ENCODE data around the gene TEX52. TPM values are rescaled to one million over a fixed set of nuclear protein-coding genes. Genes with fewer than 3 reads are reported as not detected.
A peak's percentile ranks its signal among the peaks of the same experiment; 100 is the strongest.
"Not testable (repeated sequence)": the region's sequence is repeated elsewhere in the genome, so short reads cannot be mapped to it uniquely, and the experiment has no call there.

The TEX52 gene
- total RNA-seq, 1 donor from 2014 or later = not detected

DNA sequence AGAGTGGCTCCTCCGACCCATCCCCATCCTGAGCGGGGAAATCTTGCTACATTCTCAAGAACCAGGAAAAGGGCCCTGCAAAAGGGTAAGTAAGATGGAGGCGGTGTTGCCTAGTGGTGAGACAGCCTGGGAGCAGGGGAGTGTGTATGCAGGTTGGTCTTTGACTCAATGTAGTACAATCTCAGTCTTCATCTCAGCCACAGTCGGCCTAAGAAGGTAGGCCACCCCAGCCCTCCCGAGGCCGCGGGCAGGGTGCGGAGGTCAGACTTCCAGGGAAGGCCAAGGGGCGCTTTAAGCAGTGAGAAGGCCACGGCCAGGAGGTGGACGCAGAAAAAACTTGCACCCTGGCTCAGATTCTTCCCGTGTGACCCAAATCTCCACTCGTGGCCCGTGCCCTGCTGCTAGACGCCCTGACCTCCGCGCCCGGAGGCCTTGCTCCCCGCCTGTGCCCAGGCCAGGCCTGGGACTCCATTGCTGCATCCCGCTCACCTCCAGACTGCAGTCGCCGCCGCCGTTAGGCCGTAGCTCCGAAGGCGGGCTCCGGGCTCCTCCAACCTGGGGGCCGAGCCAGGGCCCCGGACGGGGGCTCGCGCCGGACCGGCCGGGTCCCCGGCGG is 19.7 kb upstream of the TEX52 start:
- ATAC-seq (ENCODE audit: poor library complexity) = no peak
- intact Hi-C loops (cut with DNase I) = no loop called here
- peak; percentile 47 for DNase-seq

DNA sequence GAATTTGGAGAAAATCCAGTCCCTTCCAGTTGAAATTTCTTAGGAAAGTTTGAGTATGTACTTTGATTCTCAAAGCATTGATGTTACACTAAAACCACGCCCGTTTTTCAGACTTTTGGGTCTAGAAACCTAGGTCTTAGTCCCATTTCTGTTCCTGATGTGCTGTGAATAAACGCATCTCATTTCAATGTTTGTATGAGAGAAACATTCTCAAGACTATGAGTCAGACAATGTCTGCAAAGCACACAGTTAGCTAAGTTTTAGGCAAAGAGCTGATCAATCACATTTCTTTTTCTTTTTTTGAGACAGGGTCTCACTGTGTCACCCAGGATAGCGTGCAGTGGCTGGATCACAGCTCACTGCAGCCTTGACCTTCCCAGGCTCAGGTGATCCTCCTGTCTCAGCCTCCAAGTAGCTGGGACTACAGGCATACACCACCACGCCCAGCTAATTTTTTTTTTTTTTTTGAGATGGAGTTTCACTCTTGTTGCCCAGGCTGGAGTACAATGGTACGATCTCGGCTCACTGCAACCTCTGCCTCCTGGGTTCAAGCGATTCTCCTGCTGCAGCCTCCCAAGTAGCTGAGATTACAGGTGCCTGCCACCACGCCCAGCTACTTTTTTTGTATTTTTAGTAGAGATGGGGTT is 12.3 kb upstream of the TEX52 start:
- peak; percentile 8 for DNase-seq
- ATAC-seq (ENCODE audit: poor library complexity); intact Hi-C loops (cut with DNase I): not testable (repeated sequence)

DNA sequence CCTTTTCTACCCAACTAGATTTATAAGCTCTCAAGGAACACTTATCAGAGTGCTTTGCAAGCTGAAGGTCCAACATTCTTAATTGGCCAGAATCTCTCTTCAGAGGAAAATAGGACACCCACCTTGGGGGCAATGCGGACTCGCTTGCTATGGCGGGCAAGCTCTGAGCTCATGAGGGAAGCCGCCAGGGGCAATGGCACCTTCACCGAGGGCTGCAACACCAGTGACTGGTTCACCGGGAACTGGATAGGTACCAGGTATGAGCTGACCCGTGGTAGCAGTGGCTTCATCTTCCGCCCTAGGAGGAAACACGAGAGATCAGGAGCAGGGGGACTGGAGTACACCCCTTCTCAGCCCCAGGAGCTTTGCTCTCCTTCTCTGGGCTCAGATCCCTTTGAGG is 7.4 kb upstream of the TEX52 start:
- no peak for DNase-seq
- ATAC-seq (ENCODE audit: poor library complexity) = no peak
- intact Hi-C loops (cut with DNase I) = no loop called here

DNA sequence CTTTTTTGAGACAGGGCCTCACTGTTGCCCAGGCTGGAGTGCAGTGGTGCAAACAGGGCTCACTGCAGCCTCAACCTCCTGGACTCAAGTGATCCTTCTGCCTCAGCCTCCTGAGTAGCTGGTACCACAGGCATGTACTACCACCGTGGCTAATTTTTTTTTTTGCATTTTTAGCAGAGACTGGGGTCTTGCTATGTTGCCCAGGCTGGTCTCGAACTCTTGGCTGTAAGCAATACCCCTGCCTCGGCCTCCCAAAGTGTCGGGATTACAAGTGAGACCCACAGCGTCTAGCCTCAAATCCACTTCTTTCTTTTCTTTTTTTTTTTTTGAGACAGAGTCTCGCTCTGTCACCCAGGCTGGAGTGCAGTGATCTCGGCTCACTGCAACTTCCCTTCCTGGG is 6.6 kb upstream of the TEX52 start:
- DNase-seq; ATAC-seq (ENCODE audit: poor library complexity); intact Hi-C loops (cut with DNase I): not testable (repeated sequence)

DNA sequence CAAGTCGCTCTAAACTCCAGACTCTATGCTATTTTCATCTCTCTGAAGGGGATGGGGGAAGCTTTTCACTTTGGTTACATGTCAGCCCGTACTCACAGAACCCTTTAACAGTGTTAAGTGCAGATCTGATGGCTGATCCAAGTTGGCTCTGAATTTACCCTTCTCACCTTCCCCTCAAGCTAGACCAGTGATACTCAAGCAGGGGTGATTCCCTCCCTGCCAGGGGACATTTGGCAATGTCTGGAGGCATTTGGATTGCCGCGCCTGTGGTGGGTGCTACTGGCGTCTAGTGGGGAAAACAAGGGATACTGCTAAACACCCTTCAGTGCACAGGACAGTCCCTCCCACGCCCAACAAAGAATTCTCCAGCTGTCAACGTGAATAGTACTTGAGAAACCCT is 6.0 kb upstream of the TEX52 start:
- intact Hi-C loops (cut with DNase I) = no loop called here
- ATAC-seq (ENCODE audit: poor library complexity) (no peak), DNase-seq (no peak)

DNA sequence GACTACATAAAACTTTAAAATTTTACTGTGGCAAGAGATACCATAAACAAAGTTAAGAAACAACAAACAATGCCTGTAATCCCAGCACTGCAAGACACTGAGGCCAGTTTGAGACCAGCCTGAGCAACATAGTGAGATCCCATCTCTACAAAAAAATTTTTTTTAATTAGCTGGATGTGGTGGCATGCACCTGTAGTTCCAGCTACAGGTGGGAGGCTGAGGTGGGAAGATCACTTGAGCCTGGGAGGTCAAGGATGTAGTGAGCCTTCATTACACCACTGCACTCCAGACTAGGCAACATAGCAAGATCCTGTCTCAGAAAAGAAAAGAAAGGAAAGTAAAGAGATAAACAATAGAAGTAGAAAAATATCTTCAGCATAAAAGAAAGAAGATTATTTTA is 3.3 kb upstream of the TEX52 start:
- ATAC-seq (ENCODE audit: poor library complexity) (no peak), DNase-seq (no peak)
- intact Hi-C loops (cut with DNase I) = no loop called here

DNA sequence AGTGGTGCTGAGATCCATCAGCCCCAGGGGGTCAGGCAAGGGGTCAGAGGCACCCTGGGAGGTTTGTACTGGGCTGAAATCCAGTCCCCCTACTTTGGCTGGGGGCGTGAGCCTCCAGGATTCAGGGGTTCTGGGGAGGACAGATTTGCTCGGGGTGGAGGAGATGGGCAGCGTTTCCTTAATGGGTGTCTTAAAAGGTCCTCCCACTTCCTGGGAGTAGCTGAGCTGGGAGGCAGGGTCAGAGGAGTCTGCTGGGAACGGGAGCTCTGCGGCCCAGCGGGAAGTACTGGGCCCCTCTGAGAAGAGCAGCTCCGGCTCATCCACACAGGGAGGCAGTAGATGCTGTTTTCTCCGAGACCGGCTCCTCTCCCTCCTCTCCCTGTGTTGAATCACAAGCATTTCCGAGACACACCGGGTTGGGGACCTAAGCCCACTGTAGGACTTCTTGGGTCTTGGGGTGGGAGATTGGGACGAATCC is 2.1 kb upstream of the TEX52 start:
- ATAC-seq (ENCODE audit: poor library complexity) (no peak), DNase-seq (no peak)
- intact Hi-C loops (cut with DNase I) = loop anchor here (5.0 kb wide), 1 partner anchor 78 kb away; no protein-coding TSS in a partner anchor

DNA sequence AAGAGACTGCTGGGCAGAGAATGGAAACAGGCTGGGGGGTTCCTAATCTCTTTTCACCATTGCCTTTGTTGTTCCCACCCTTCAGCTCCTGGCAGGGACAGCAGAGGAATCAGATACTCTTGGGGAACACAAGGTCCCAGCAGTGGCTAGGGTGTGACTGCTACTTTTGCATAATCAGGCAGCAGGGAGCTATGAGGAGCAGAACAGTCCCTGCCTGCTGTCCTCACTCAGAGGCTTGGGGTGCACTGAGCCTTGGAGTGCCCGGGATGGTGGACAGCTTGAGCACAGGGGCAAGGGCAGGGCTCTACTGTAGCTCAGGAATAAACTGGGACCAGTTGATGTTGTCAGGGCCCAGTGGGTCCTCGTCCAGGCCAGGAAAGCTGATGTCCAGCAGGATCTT is 1.5 kb upstream of the TEX52 start:
- DNase-seq = no peak
- intact Hi-C loops (cut with DNase I) = loop anchor here (5.0 kb wide), 1 partner anchor 79 kb away; no protein-coding TSS in a partner anchor
- ATAC-seq (ENCODE audit: poor library complexity) = no peak

DNA sequence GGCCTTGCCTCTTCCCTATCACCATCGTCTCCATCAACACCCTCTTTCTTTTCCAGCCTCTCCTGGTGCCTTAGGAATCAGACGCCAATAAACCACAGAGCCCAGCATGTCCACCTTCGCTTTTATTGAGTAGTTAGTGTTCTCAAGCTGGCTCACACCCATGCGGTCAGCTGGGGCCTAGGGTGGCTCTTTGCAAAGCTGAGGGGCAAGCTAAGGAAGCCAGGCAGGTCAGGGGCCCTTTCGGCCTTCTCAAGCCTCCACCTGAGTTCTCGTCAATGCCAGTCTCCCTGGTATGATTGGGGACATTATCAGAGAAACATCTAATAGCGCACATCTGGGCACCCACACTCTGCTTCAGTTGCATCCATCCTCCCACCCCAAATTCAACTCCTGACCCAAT is 737 bp upstream of the TEX52 start:
- DNase-seq (no peak), ATAC-seq (ENCODE audit: poor library complexity) (no peak)
- intact Hi-C loops (cut with DNase I) = loop anchor here (5.0 kb wide), 1 partner anchor 80 kb away; no protein-coding TSS in a partner anchor

DNA sequence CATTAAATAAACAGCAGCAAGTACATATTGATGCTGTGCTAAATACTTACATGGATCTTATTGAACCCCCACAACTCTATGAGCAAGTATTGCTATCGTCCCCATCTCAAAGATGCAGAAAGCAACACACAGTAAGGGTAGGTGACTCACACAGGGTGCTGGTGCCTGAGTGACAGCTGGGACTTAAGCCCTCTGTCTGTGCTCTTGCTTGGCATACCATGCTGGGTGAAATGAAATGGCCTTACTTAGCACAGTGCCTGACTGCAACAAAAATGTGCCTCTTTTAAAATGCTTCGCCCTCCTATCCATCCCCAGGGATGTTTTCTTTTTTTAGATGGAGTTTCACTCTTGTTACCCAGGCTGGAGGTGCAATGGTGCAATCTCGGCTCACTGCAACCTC is 788 bp downstream of the TEX52 start:
- intact Hi-C loops (cut with DNase I) = loop anchor here (5.0 kb wide), 1 partner anchor 81 kb away; no protein-coding TSS in a partner anchor
- ATAC-seq (ENCODE audit: poor library complexity) (no peak), DNase-seq (no peak)

DNA sequence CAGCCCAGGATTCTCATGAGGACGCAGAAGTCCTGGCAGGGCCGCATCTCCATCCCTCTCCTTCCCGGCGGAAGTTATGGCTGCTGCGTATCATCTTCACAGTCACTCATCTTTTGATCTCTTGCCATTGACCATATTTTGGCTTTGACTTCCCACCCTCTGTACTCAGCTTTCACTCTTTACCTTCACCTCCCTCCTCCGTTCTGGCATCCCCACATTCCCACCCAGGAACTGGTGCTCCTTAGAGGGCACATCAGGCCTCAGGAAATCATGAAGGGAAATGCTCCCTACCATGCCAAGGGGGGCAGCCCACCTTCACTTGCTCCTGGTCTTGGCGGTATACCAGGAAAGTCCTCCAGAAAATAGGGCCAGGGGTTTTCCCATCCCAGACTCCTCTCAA is 1.3 kb downstream of the TEX52 start:
- intact Hi-C loops (cut with DNase I) = loop anchor here (5.0 kb wide), 1 partner anchor 82 kb away; no protein-coding TSS in a partner anchor
- ATAC-seq (ENCODE audit: poor library complexity) = no peak

DNA sequence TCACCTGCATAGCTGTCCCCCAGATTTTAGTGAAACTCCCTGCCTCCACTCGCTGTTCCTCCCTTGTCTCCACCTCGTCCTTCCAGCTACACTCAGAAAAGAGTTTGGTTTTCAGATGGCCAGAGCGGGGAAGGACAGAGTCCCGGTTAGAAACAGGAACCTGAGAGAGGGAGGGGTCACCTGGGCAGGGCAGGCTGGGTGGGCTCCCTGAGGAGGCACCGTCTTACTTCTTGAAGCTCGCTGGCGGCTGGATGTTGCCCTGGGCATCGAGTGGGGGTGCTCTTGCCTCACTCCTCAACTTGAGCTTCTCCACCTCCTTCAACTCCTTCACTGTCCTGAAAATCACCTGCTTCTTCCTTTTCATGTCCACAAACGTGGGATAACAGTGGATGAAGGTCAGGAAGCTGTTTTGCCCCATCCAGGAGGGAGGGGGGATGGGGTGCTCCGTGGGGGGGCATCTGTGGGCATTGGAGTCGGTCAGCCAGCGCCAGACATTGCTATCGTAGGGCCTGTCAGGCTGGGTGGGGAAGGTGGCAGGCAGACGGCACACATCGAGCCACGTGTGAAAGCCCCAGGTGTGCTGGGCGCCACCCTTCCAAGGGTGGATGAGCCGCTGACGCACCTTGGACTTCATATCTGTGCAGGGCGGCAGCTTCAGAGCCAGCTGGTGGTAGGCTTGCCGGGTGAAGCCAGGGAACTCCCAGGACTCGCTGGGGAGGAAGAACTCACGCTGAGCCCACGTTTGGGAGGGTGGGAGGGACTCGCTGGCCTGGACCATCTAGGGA is 2.0 kb downstream of the TEX52 start:
- DNase-seq (no peak), ATAC-seq (ENCODE audit: poor library complexity) (no peak)
- intact Hi-C loops (cut with DNase I) = loop anchor here (5.0 kb wide), 2 partner anchors 82 to 177 kb away; no protein-coding TSS in a partner anchor

More for the DNA sequence above, 1.3 kb downstream of the TEX52 start:
- DNase-seq = no peak

DNA sequence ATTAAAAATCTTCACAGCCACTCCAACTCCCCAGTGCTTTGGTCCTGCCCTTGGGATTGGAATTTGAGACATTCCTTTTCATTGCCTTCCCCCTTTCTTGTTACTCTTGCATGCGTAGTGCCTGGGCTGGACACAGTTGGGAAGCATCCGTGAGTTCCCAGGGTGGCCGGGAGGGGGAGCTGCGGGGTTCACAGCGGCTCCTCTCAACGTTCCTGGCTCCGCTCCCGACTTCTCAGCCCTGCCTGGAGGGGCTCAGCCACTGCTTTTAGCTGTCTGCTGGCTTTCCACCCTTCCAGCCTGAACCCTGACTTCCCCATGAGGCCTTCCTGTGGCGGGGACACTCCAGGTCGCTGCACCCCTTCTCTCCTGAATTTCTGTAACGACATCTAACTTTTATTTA is 3.2 kb downstream of the TEX52 start:
- intact Hi-C loops (cut with DNase I) = loop anchor here (5.0 kb wide), 1 partner anchor 179 kb away; no protein-coding TSS in a partner anchor
- DNase-seq (peak; percentile 90), ATAC-seq (ENCODE audit: poor library complexity) (peak; percentile 92)

DNA sequence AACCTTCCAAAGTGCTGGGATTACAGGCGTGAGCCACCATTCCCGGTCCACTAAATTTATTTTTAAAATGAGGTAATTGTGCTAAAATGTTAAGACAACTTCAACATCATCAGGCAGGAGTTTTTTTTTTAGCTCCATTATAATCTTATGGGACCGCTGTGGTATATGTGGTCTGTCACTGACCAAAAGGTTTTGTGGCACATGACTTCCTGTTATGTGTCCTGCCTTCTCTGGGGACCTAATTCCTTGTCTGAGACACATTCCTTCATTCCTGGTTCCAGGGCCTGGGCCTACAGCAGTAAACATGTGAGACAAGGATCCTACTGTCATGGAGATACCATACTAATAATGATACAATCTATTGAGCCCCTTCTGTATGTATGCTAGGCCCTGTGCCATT is 4.9 kb downstream of the TEX52 start:
- intact Hi-C loops (cut with DNase I) = loop anchor here (5.0 kb wide), 1 partner anchor 180 kb away; no protein-coding TSS in a partner anchor
- ATAC-seq (ENCODE audit: poor library complexity) (no peak), DNase-seq (no peak)

DNA sequence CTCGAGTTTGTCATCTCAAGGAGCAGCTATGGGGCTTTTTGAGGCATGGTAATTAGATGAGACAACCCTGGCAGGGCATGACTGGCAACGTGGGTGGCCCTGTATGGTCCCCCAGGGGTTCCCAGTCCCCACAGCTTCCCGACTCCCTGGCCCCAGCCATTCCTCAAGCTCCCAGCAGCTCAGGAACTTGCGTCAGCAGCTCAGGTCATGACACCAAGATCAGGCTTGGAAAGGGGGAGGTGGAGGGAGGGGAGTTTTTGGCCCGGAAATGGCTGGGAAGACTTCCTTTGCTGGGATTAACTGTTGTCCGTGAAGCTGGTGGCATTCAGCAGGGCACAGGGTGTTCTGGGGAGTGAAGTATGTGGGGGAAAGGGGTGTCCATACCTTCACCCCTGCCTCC is 11.6 kb downstream of the TEX52 start:
- intact Hi-C loops (cut with DNase I) = no loop called here
- peak; percentile 36 for ATAC-seq (ENCODE audit: poor library complexity)
- DNase-seq = no peak

DNA sequence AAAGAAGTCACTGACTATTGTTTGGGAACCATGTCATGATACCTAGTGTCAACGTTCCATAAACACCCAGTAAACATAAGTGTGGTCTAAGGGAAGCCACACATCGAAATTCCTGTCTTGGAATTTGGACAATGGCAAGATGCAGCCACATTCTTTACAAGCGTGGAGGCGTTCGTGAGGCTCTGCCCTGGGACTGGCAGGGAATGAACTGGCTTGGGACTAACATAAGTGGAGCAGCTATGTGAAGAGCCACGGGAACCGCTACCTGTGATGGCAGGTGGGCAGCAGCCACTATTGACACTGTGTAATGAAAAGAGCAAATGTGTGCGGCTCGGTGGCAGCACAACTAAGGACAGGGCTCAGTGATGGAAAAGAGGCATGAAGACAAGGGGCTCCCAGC is 12.1 kb downstream of the TEX52 start:
- intact Hi-C loops (cut with DNase I) = no loop called here
- ATAC-seq (ENCODE audit: poor library complexity) = no peak
- DNase-seq = no peak

DNA sequence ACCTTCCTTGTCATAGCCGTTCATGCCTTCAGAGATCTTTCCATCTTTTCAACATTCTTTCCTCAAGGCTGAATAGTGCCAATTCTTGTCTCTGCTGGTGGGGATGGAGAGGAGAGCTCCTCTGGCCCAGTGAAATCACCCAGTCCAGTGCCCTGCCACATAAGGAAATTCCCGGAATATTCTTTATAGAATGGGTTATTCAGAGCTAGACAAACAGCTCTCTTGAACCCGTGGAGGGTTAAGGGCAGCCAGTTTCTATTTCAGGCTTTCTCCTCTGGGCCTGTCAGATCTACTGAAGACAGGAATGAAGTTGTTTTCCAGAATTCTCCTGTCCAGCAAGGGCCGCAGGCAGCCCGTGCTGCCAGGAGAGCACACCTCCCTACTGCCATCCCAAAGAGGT is 13.9 kb downstream of the TEX52 start:
- DNase-seq = no peak
- ATAC-seq (ENCODE audit: poor library complexity) = no peak
- intact Hi-C loops (cut with DNase I) = no loop called here

DNA sequence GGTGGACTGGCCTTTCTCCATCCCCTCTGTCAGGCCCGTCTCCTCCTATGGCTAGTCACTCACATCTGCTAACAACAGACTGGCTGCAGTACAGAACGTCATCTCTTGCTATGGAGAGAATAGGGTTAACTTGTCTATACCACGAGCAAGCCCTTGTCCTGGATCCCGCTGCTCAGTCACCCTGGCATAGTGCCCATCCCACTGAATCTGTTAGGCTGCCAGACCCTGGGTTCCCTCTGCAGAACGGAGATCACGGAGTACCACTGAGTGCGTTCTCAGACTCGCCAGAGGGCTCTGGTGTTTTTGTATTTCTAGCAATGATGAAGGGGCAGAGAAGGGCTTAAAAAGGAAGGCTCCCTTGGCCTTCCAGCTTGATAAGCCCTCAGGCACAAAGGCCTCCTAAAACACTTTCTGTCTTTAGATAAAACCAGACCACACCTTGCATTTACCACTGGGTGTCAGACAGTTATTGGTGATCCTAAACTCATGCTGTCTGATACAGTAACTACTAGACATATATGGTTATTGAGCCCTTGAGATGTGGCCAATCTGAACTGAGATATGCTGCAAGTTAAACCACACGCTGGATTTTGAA is 15.7 kb downstream of the TEX52 start:
- intact Hi-C loops (cut with DNase I) = no loop called here
- no peak for ATAC-seq (ENCODE audit: poor library complexity)
- no peak for DNase-seq

DNA sequence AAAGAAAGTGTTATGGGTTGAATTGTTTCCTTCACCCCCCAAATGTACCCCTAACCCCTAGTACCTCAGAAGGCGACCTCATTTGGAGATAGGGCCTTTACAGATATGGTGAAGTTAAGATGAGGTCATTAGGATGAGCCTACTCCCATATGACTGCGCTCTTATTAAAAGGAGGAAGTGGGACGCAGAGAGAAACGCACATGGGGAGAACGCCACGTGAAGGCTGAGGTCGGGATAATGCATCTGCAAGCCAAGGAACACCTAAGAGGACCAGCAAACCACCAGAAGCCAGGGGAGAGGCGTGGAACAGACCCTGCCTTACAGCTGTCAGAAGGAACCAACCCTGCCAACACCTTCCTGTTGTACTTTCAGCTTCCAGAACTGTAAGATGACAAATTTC is 20.3 kb downstream of the TEX52 start:
- ATAC-seq (ENCODE audit: poor library complexity) (no peak), DNase-seq (no peak)
- intact Hi-C loops (cut with DNase I) = no loop called here
